ENCODE measurements around the gene KRTCAP3. TPM values are rescaled to one million over a fixed set of nuclear protein-coding genes. Genes with fewer than 3 reads are reported as not detected.

KRTCAP3 gene
- total and polyA plus RNA-seq, 9 of the 15 experiments (the other 6 are each of a cell fraction or from before 2014, with no cell fraction given): 0.24 to 1.4 (median 0.73) TPM

GRCh38 chr2:27428978-27429541, 13.1 kb upstream of the KRTCAP3 start (continued):
- TF ChIP-seq ZNF395 (CRISPR knock-in tag; IDR thresholded peaks at IDR 0.05): no peak
- TF ChIP-seq HDAC2 (IDR thresholded peaks at IDR 0.05): peak; percentile 41; the same call in 1 of the 2 replicates
- TF ChIP-seq TEAD4 (IDR thresholded peaks at IDR 0.05; ENCODE audit: low read length): no peak
- no peak for TF ChIP-seq TEAD4 (CRISPR knock-in tag; IDR thresholded peaks at IDR 0.05; ENCODE audit: borderline replicate concordance)
- no peak for TF ChIP-seq ZC3H4 (CRISPR knock-in tag; IDR thresholded peaks at IDR 0.05; ENCODE audit: borderline replicate concordance)
- no peak for TF ChIP-seq PHF20 (IDR thresholded peaks at IDR 0.05; ENCODE audit: partially characterized antibody)
- TF ChIP-seq TCF7L2 (IDR thresholded peaks at IDR 0.05; ENCODE audit: low read depth, low read length): peak; percentile 63
- TF ChIP-seq E2F6 (IDR thresholded peaks at IDR 0.05; ENCODE audit: borderline replicate concordance in 1 of 2, extremely low read depth in 1 of 2, insufficient read depth in 1 of 2, insufficient read length in 1 of 2, low read depth in 1 of 2, low read length in 1 of 2, poor library complexity in 1 of 2, severe bottlenecking in 1 of 2): peak; percentile 61 to 93
- TF ChIP-seq ATF7 (IDR thresholded peaks at IDR 0.05): peak; percentile 27; the same call in 1 of the 2 replicates
- no peak for TF ChIP-seq CHD1 (IDR thresholded peaks at IDR 0.05; ENCODE audit: low read length)
- TF ChIP-seq ZNF830 (CRISPR knock-in tag; IDR thresholded peaks at IDR 0.05): no peak
- no peak for TF ChIP-seq CEBPB (tag; IDR thresholded peaks at IDR 0.05)
- TF ChIP-seq MITF (IDR thresholded peaks at IDR 0.05): no peak
- TF ChIP-seq RB1 (IDR thresholded peaks at IDR 0.05; ENCODE audit: low read depth): peak; percentile 76; the same call in 1 of the 2 replicates
- no peak for TF ChIP-seq NEUROD1 (IDR thresholded peaks at IDR 0.05; ENCODE audit: borderline replicate concordance, low read depth, low read length, partially characterized antibody)
- no peak for TF ChIP-seq ZNF507 (tag; conservative IDR thresholded peaks at IDR 0.05)
- no peak for TF ChIP-seq CCAR2 (IDR thresholded peaks at IDR 0.05; ENCODE audit: low read depth, low read length)
- no peak for TF ChIP-seq TGIF2 (CRISPR knock-in tag; IDR thresholded peaks at IDR 0.05)
- no peak for TF ChIP-seq MAFK (IDR thresholded peaks at IDR 0.05; ENCODE audit: low read length)
- no peak for TF ChIP-seq BRF2 (IDR thresholded peaks at IDR 0.05; ENCODE audit: borderline replicate concordance, insufficient read depth, insufficient read length)
- TF ChIP-seq ARNT (IDR thresholded peaks at IDR 0.05): no peak
- no peak for TF ChIP-seq ARID3A (IDR thresholded peaks at IDR 0.05; ENCODE audit: borderline replicate concordance, low read depth, low read length)
- no peak for TF ChIP-seq ZFP1 (CRISPR knock-in tag; IDR thresholded peaks at IDR 0.05)
